HepG2 (cell line): ENCODE data around the gene CNNM4. TPM values are rescaled to one million over a fixed set of nuclear protein-coding genes. Genes with fewer than 3 reads are reported as not detected.

Experiments used
- AHR ChIP-seq: IDR thresholded peaks from 2 replicates; pipeline ENCODE4 v1.6.1; 2018; ENCODE audit warnings: missing genetic modification reagents, missing compliant biosample characterization
- DRAP1 ChIP-seq: IDR thresholded peaks from 2 replicates; pipeline ENCODE4 v1.6.1; 2016; ENCODE audit warnings: missing genetic modification reagents, missing compliant biosample characterization
- ETV6 ChIP-seq: sonication (generic); formaldehyde crosslinking; conservative IDR thresholded peaks from 2 replicates; pipeline ENCODE4 v1.4.0; 2020; ENCODE audit warnings: missing genetic modification reagents
- FOXK2 ChIP-seq: fragments of 450-650 bp; IDR thresholded peaks from 2 replicates; pipeline ENCODE4 v1.6.1; 2016
- KLF16 ChIP-seq, 2 experiments: sonication (generic) in 1 of 2; formaldehyde crosslinking in 1 of 2; IDR thresholded peaks; 2 replicates each; pipeline versions ENCODE4 v1.6.1 to v1.8.0; 2016 to 2023; ENCODE audit warnings: missing genetic modification reagents in 2 of 2, missing compliant biosample characterization in 1 of 2
- MLXIP ChIP-seq: sonication (generic); formaldehyde crosslinking; IDR thresholded peaks from 2 replicates; pipeline ENCODE4 v1.9.0; 2021; ENCODE audit warnings: missing genetic modification reagents, borderline replicate concordance
- NFIC ChIP-seq: IDR thresholded peaks from 2 replicates; pipeline ENCODE4 v1.6.1; 2012; ENCODE audit warnings: mild to moderate bottlenecking, low read length, inconsistent platforms
- POLR2G ChIP-seq: fragments of 200-400 bp; formaldehyde crosslinking; IDR thresholded peaks from 2 replicates; pipeline ENCODE4 v1.6.1; 2018; ENCODE audit warnings: mild to moderate bottlenecking, low read depth, low read length, moderate library complexity
- SMC3 ChIP-seq: IDR thresholded peaks from 2 replicates; pipeline ENCODE4 v1.6.1; 2011; ENCODE audit warnings: low read length, improper control_type of control experiment
- THYN1 ChIP-seq: sonication (generic); formaldehyde crosslinking; IDR thresholded peaks from 2 replicates; pipeline ENCODE4 v1.8.1; 2023; ENCODE audit warnings: low read depth, mild to moderate bottlenecking, moderate library complexity, missing genetic modification reagents, borderline replicate concordance
- ZNF557 ChIP-seq: sonication (generic); formaldehyde crosslinking; IDR thresholded peaks from 2 replicates; pipeline ENCODE4 v1.4.0; 2020; ENCODE audit warnings: missing genetic modification reagents
- ZNF83 ChIP-seq: sonication (generic); formaldehyde crosslinking; IDR thresholded peaks from 2 replicates; pipeline ENCODE4 v1.4.0; 2020; ENCODE audit warnings: missing genetic modification reagents, mild to moderate bottlenecking, borderline replicate concordance
- ZNF891 ChIP-seq: sonication (generic); formaldehyde crosslinking; IDR thresholded peaks from 2 replicates; pipeline ENCODE4 v1.5.0; 2020; ENCODE audit warnings: mild to moderate bottlenecking, missing genetic modification reagents
- polyA plus RNA-seq, 8 experiments: library from polyadenylated mRNA; depleted of rRNA in 3 of 8; stranded (reverse) in 7 of 8; unstranded in 1 of 8; fragments of >200 nt; fragmentation: Illumina TruSeq in 4 of 8; extraction: Trizol in 4 of 8; gene quantifications; 2 replicates each; pipeline versions ENCODE4 v1.2.1 to v1.2.3, GENCODE V29; 2011 to 2016; ENCODE audit warnings: low read depth in 4 of 8, missing spikeins in 1 of 8, mixed read lengths in 1 of 8; ENCODE audit not compliant: insufficient read depth in 1 of 8
- total RNA-seq, 5 experiments: library from RNA; depleted of rRNA; stranded (reverse); fragments of >200 nt; fragmentation: Illumina TruSeq; extraction: Trizol; gene quantifications; 2 replicates each; pipeline ENCODE4 v1.2.3, GENCODE V29; 2016; ENCODE audit warnings: low read depth in 1 of 5
- TF ChIP-seq, protein P1 (sequence below): sonication (generic); formaldehyde crosslinking; IDR thresholded peaks from 2 replicates; pipeline ENCODE4 v1.5.1; 2020; ENCODE audit warnings: mild to moderate bottlenecking, missing genetic modification reagents, borderline replicate concordance
- TF ChIP-seq, protein P2 (sequence below): sonication (generic); formaldehyde crosslinking; IDR thresholded peaks from 2 replicates; pipeline ENCODE4 v1.4.0; 2020; ENCODE audit warnings: low read depth, mild to moderate bottlenecking, missing genetic modification reagents
- TF ChIP-seq, protein P3 (sequence below): sonication (generic); formaldehyde crosslinking; IDR thresholded peaks from 2 replicates; pipeline ENCODE4 v1.8.1; 2023; ENCODE audit warnings: mild to moderate bottlenecking, missing genetic modification reagents, borderline replicate concordance
- TF ChIP-seq, protein P4 (sequence below): sonication (generic); formaldehyde crosslinking; IDR thresholded peaks from 2 replicates; pipeline ENCODE4 v1.9.0; 2021; ENCODE audit warnings: missing genetic modification reagents, mild to moderate bottlenecking, borderline replicate concordance

CNNM4 gene
- total and polyA plus RNA-seq, 2 of the 13 experiments (the other 11 are each of a cell fraction or from before 2014, with no cell fraction given) = 5.9 to 8.4 TPM

GRCh38 chr2:96715658-96716057 is 45.0 kb upstream of the CNNM4 start (continued):
- TF ChIP-seq, protein P1, sequence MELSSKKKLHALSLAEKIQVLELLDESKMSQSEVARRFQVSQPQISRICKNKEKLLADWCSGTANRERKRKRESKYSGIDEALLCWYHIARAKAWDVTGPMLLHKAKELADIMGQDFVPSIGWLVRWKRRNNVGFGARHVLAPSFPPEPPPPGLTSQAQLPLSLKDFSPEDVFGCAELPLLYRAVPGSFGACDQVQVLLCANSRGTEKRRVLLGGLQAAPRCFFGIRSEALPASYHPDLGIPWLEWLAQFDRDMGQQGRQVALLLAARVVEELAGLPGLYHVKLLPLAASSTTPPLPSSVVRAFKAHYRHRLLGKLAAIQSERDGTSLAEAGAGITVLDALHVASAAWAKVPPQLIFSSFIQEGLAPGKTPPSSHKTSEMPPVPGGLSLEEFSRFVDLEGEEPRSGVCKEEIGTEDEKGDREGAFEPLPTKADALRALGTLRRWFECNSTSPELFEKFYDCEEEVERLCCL (CRISPR knock-in tag) = no peak
- TF ChIP-seq FOXK2 = no peak
- TF ChIP-seq POLR2G = no peak
- TF ChIP-seq ETV6 = no peak
- TF ChIP-seq, protein P2, sequence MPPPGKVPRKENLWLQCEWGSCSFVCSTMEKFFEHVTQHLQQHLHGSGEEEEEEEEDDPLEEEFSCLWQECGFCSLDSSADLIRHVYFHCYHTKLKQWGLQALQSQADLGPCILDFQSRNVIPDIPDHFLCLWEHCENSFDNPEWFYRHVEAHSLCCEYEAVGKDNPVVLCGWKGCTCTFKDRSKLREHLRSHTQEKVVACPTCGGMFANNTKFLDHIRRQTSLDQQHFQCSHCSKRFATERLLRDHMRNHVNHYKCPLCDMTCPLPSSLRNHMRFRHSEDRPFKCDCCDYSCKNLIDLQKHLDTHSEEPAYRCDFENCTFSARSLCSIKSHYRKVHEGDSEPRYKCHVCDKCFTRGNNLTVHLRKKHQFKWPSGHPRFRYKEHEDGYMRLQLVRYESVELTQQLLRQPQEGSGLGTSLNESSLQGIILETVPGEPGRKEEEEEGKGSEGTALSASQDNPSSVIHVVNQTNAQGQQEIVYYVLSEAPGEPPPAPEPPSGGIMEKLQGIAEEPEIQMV (CRISPR knock-in tag) = no peak
- TF ChIP-seq, protein P3, sequence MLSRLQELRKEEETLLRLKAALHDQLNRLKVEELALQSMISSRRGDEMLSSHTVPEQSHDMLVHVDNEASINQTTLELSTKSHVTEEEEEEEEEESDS (CRISPR knock-in tag) = no peak
- TF ChIP-seq, protein P4, sequence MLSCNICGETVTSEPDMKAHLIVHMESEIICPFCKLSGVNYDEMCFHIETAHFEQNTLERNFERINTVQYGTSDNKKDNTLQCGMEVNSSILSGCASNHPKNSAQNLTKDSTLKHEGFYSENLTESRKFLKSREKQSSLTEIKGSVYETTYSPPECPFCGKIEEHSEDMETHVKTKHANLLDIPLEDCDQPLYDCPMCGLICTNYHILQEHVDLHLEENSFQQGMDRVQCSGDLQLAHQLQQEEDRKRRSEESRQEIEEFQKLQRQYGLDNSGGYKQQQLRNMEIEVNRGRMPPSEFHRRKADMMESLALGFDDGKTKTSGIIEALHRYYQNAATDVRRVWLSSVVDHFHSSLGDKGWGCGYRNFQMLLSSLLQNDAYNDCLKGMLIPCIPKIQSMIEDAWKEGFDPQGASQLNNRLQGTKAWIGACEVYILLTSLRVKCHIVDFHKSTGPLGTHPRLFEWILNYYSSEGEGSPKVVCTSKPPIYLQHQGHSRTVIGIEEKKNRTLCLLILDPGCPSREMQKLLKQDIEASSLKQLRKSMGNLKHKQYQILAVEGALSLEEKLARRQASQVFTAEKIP (CRISPR knock-in tag) = no peak
- TF ChIP-seq ZNF557 (CRISPR knock-in tag) = no peak
- TF ChIP-seq SMC3 = no peak
- no peak for TF ChIP-seq NFIC
- no peak for TF ChIP-seq THYN1 (CRISPR knock-in tag)
- peak in 1 of 2 experiments; percentile 57; a peak in 1 of 4 replicates for TF ChIP-seq KLF16 (CRISPR knock-in tag; IDR thresholded peaks at IDR 0.05)
- no peak for TF ChIP-seq MLXIP (CRISPR knock-in tag)
- no peak for TF ChIP-seq ZNF891
- TF ChIP-seq DRAP1 (CRISPR knock-in tag) = no peak; the same call in 1 of the 2 replicates
- no peak for TF ChIP-seq AHR
- TF ChIP-seq ZNF83 (CRISPR knock-in tag) = no peak
